Trophoblast cell (in vitro differentiated cells and primary cell): ENCODE results near the gene PLA2G4C.

ENCODE experiments used
- DNase-seq, 2 donors: peaks; one replicate each; pipeline ENCODE4 v3.0.0-alpha.2; 2016
- H2AFZ ChIP-seq: 2 replicates; pipeline ENCODE4 v1.6.1; 2013; ENCODE audit warnings: low read length, moderate library complexity, mild to moderate bottlenecking; ENCODE audit not compliant: insufficient read depth, poor library complexity
- H2AK5ac ChIP-seq: 2 replicates; pipeline ENCODE4 v1.6.1; 2013; ENCODE audit warnings: mild to moderate bottlenecking, low read length
- H2BK120ac ChIP-seq: 2 replicates; pipeline ENCODE4 v1.6.1; 2013; ENCODE audit warnings: low read length, mild to moderate bottlenecking, moderate library complexity; ENCODE audit not compliant: insufficient read depth, poor library complexity
- H2BK12ac ChIP-seq: 2 replicates; pipeline ENCODE4 v1.6.1; 2013; ENCODE audit warnings: mild to moderate bottlenecking, low read length, moderate library complexity
- H2BK5ac ChIP-seq: 2 replicates; pipeline ENCODE4 v1.6.1; 2013; ENCODE audit warnings: low read length, low read depth, moderate library complexity, mild to moderate bottlenecking; ENCODE audit not compliant: poor library complexity
- H3K14ac ChIP-seq: 2 replicates; pipeline ENCODE4 v1.6.1; 2013; ENCODE audit warnings: mild to moderate bottlenecking, low read length
- H3K18ac ChIP-seq: 2 replicates; pipeline ENCODE4 v1.6.1; 2013; ENCODE audit warnings: mild to moderate bottlenecking, low read length
- H3K23ac ChIP-seq: 2 replicates; pipeline ENCODE4 v1.6.1; 2013; ENCODE audit warnings: low read length
- H3K27ac ChIP-seq: 2 replicates; pipeline ENCODE4 v1.5.1; 2013; ENCODE audit warnings: low read depth, mild to moderate bottlenecking, inconsistent platforms, low read length, moderate library complexity
- H3K27me3 ChIP-seq: 2 replicates; pipeline ENCODE4 v1.6.1; 2013; ENCODE audit warnings: inconsistent platforms, mild to moderate bottlenecking, low read length, moderate library complexity; ENCODE audit not compliant: insufficient read depth
- H3K36me3 ChIP-seq, 2 experiments: 1 replicate in 1 of 2; 2 replicates in 1 of 2; pipeline ENCODE4 v1.6.1; 2013; ENCODE audit warnings: low read length in 2 of 2, mild to moderate bottlenecking in 2 of 2, moderate library complexity in 1 of 2; ENCODE audit not compliant: insufficient read depth in 2 of 2, control insufficient read depth in 1 of 2
- H3K4ac ChIP-seq: 2 replicates; pipeline ENCODE4 v1.6.1; 2013; ENCODE audit warnings: low read depth, mild to moderate bottlenecking, low read length, moderate library complexity
- H3K4me1 ChIP-seq, 2 experiments: 1 replicate in 1 of 2; 2 replicates in 1 of 2; pipeline ENCODE4 v1.6.1; 2013; ENCODE audit warnings: low read length in 2 of 2, mild to moderate bottlenecking in 2 of 2, moderate library complexity in 1 of 2; ENCODE audit not compliant: insufficient read depth in 2 of 2, control insufficient read depth in 1 of 2
- H3K4me2 ChIP-seq: 2 replicates; pipeline ENCODE4 v1.6.1; 2013; ENCODE audit warnings: inconsistent platforms, mild to moderate bottlenecking, low read length, moderate library complexity
- H3K4me3 ChIP-seq: 2 replicates; pipeline ENCODE4 v1.5.1; 2013; ENCODE audit warnings: mild to moderate bottlenecking, low read depth, low read length, inconsistent platforms
- H3K79me1 ChIP-seq: one replicate; pipeline ENCODE4 v1.6.1; 2013; ENCODE audit warnings: low read length
- H3K79me2 ChIP-seq: 2 replicates; pipeline ENCODE4 v1.6.1; 2013; ENCODE audit warnings: low read length, mild to moderate bottlenecking; ENCODE audit not compliant: control insufficient read depth, insufficient read depth, poor library complexity
- H3K9ac ChIP-seq: 2 replicates; pipeline ENCODE4 v1.6.1; 2013; ENCODE audit warnings: mild to moderate bottlenecking, low read length
- H3K9me3 ChIP-seq: 2 replicates; pipeline ENCODE4 v1.6.1; 2013; ENCODE audit warnings: low read depth, mild to moderate bottlenecking, control low read depth, inconsistent platforms, low read length; ENCODE audit not compliant: insufficient read depth
- H4K12ac ChIP-seq: 2 replicates; pipeline ENCODE4 v1.6.1; 2013; ENCODE audit warnings: low read depth, mild to moderate bottlenecking, low read length, moderate library complexity
- H4K8ac ChIP-seq: 2 replicates; pipeline ENCODE4 v1.6.1; 2013; ENCODE audit warnings: low read depth, mild to moderate bottlenecking, low read length, moderate library complexity
- H4K91ac ChIP-seq: one replicate; pipeline ENCODE4 v1.6.1; 2013; ENCODE audit warnings: low read depth, mild to moderate bottlenecking, low read length, moderate library complexity
- WGBS: extraction: QIAGEN DNeasy Blood & Tissue Kit; methylation state at CpG from one replicate; pipeline ENCODE4 v1.1.7; 2013; ENCODE audit warnings: missing lambda C conversion rate; ENCODE audit not compliant: insufficient read length, insufficient coverage; ENCODE audit errors: extremely low coverage; 5-methylcytosine and 5-hydroxymethylcytosine counted together

PLA2G4C gene

GRCh38 chr19:48121066-48121465 is 10.4 kb upstream of the PLA2G4C start:
- DNase-seq = no peak
- Histone ChIP-seq H3K27me3 (no peaks in the 10 kb centered on the region), H3K23ac (no peak overlapping the region), H2BK5ac (no peak overlapping the region), H4K12ac (no peak overlapping the region), H2AFZ (no peak overlapping the region), H3K18ac (peak overlapping the region; percentile 41), H2BK12ac (peak overlapping the region; percentile 78), H2AK5ac (peak overlapping the region; percentile 38), H4K91ac (peak overlapping the region; percentile 60), H3K4me2 (no peak overlapping the region), H3K14ac (peak overlapping the region; percentile 13), H3K27ac (no peak overlapping the region), H3K79me1 (peaks cover 15% of the 10 kb centered on the region), H3K79me2 (no peaks in the 10 kb centered on the region), H3K9me3 (peaks cover 2% of the 10 kb centered on the region), H3K4ac (no peak overlapping the region), H3K9ac (no peak overlapping the region), H3K4me1 (peaks cover 14 to 16% of the 10 kb centered on the region in 2 experiments), H4K8ac (no peak overlapping the region), H3K36me3 (peaks cover 38 to 44% of the 10 kb centered on the region in 2 experiments), H2BK120ac (peak overlapping the region; percentile 29), H3K4me3 (no peak overlapping the region)
- WGBS = no CpG with 5 or more reads among the region's 14 CpGs

GRCh38 chr19:48120505-48120904 is 9.9 kb upstream of the PLA2G4C start:
- Histone ChIP-seq H2BK5ac (no peak overlapping the region), H3K27ac (no peak overlapping the region)
- WGBS = no CpG with 5 or more reads among the region's 2 CpGs

GRCh38 chr19:48118131-48118517 is 7.5 kb upstream of the PLA2G4C start:
- Histone ChIP-seq H4K8ac (no peak overlapping the region), H4K12ac (no peak overlapping the region), H2BK120ac (no peak overlapping the region), H2BK12ac (no peak overlapping the region), H3K79me2 (no peaks in the 10 kb centered on the region), H3K9ac (no peak overlapping the region), H3K27ac (no peak overlapping the region), H3K4me1 (peaks cover 9 to 14% of the 10 kb centered on the region in 2 experiments), H3K18ac (no peak overlapping the region), H3K9me3 (peaks cover 2% of the 10 kb centered on the region), H3K4ac (no peak overlapping the region), H3K79me1 (peaks cover 11% of the 10 kb centered on the region), H4K91ac (no peak overlapping the region), H2AK5ac (no peak overlapping the region), H3K27me3 (no peaks in the 10 kb centered on the region), H3K23ac (no peak overlapping the region), H2AFZ (no peak overlapping the region), H3K4me3 (no peak overlapping the region), H2BK5ac (no peak overlapping the region), H3K4me2 (no peak overlapping the region), H3K36me3 (peaks cover 42 to 47% of the 10 kb centered on the region in 2 experiments), H3K14ac (no peak overlapping the region)
- DNase-seq = no peak
- WGBS = no CpG with 5 or more reads among the region's 11 CpGs

More at GRCh38 chr19:48120505-48120904, 9.9 kb upstream of the PLA2G4C start:
- Histone ChIP-seq H3K18ac (no peak overlapping the region), H3K36me3 (peaks cover 43 to 48% of the 10 kb centered on the region in 2 experiments), H3K79me1 (peaks cover 15% of the 10 kb centered on the region), H2BK12ac (no peak overlapping the region), H3K9ac (no peak overlapping the region), H3K4me3 (no peak overlapping the region), H3K14ac (no peak overlapping the region), H3K27me3 (no peaks in the 10 kb centered on the region), H3K9me3 (peaks cover 2% of the 10 kb centered on the region), H3K4ac (no peak overlapping the region), H4K8ac (no peak overlapping the region), H3K79me2 (no peaks in the 10 kb centered on the region), H3K23ac (no peak overlapping the region), H4K91ac (no peak overlapping the region), H4K12ac (no peak overlapping the region), H3K4me1 (peaks cover 14 to 16% of the 10 kb centered on the region in 2 experiments), H2AFZ (no peak overlapping the region), H3K4me2 (no peak overlapping the region), H2BK120ac (no peak overlapping the region), H2AK5ac (no peak overlapping the region)
- DNase-seq = peak in 1 of 2 donors; percentile 10

- no peak overlapping the region for H2BK12ac ChIP-seq
- H3K4me2 ChIP-seq = no peak overlapping the region
- WGBS = no CpG with 5 or more reads among the region's 12 CpGs
- no peak overlapping the region for H3K4ac ChIP-seq
- peaks cover 36 to 42% of the 10 kb centered on the region in 2 experiments for H3K36me3 ChIP-seq
- no peak overlapping the region for H4K12ac ChIP-seq
- no peak overlapping the region for H2AK5ac ChIP-seq
- H3K27ac ChIP-seq = no peak overlapping the region
- H3K18ac ChIP-seq = no peak overlapping the region
- no peak overlapping the region for H3K9ac ChIP-seq
- H3K9me3 ChIP-seq = peaks cover 2% of the 10 kb centered on the region
- no peaks in the 10 kb centered on the region for H3K27me3 ChIP-seq
- no peaks in the 10 kb centered on the region for H3K79me2 ChIP-seq
- peaks cover 7% of the 10 kb centered on the region for H3K79me1 ChIP-seq
- DNase-seq = no peak
- no peak overlapping the region for H4K91ac ChIP-seq
- no peak overlapping the region for H4K8ac ChIP-seq
- no peak overlapping the region for H3K23ac ChIP-seq
- peaks cover 5 to 11% of the 10 kb centered on the region in 2 experiments for H3K4me1 ChIP-seq
- no peak overlapping the region for H2BK5ac ChIP-seq
- no peak overlapping the region for H3K14ac ChIP-seq
- no peak overlapping the region for H3K4me3 ChIP-seq
- no peak overlapping the region for H2AFZ ChIP-seq
- H2BK120ac ChIP-seq = no peak overlapping the region
Measured at GRCh38 chr19:48117515-48118130, 7.0 kb upstream of the PLA2G4C start.
